NT2/D1 (cell line): ENCODE data around the gene ARL15.

Source experiments
- DNase-seq: peaks from one replicate; pipeline ENCODE4 v3.0.0-alpha.2; 2011; ENCODE audit warnings: low read depth, low spot score
- H3K27me3 ChIP-seq: 2 replicates; pipeline ENCODE4 v1.6.0; 2011; ENCODE audit warnings: mild to moderate bottlenecking; ENCODE audit not compliant: insufficient read length, insufficient read depth
- H3K36me3 ChIP-seq: 2 replicates; pipeline ENCODE4 v1.6.1; 2011; ENCODE audit warnings: mild to moderate bottlenecking, low read length, mixed read lengths; ENCODE audit not compliant: insufficient read depth, insufficient read length
- H3K4me1 ChIP-seq: 2 replicates; pipeline ENCODE4 v1.5.1; 2011; ENCODE audit not compliant: insufficient read depth, insufficient read length
- H3K4me3 ChIP-seq: 2 replicates; pipeline ENCODE4 v1.5.1; 2011; ENCODE audit warnings: low read depth; ENCODE audit not compliant: insufficient read length
- H3K9ac ChIP-seq: 2 replicates; pipeline ENCODE4 v1.6.0; 2011; ENCODE audit warnings: low read depth; ENCODE audit not compliant: insufficient read length
- H3K9me3 ChIP-seq: 2 replicates; pipeline ENCODE4 v1.5.1; 2011; ENCODE audit warnings: mild to moderate bottlenecking, low read length; ENCODE audit not compliant: insufficient read depth
- SUZ12 ChIP-seq: IDR thresholded peaks from 2 replicates; pipeline ENCODE4 v1.6.1; 2011; ENCODE audit not compliant: insufficient read length, insufficient read depth; ENCODE audit errors: extremely low read depth
- YY1 ChIP-seq: IDR thresholded peaks from 2 replicates; pipeline ENCODE4 v1.6.1; 2011; ENCODE audit not compliant: insufficient read length, insufficient read depth
- ZNF274 ChIP-seq: IDR thresholded peaks from 2 replicates; pipeline ENCODE4 v1.6.1; 2011; ENCODE audit warnings: mild to moderate bottlenecking, low read depth, low read length

The ARL15 gene

GRCh38 chr5:54274944-54275343 lies 35.4 kb downstream of the ARL15 start:
- Histone ChIP-seq H3K4me3 (no peak overlapping the region), H3K9ac (no peak overlapping the region), H3K27me3 (no peaks in the 10 kb centered on the region), H3K36me3 (peaks cover 3% of the 10 kb centered on the region), H3K4me1 (no peaks in the 10 kb centered on the region), H3K9me3 (peaks cover 4% of the 10 kb centered on the region; the same call in 1 of the 2 replicates)
- DNase-seq = no peak
- no peak for TF ChIP-seq ZNF274
- no peak for TF ChIP-seq SUZ12
- no peak for TF ChIP-seq YY1

GRCh38 chr5:54273715-54274114 lies 36.7 kb downstream of the ARL15 start:
- no peak for DNase-seq
- no peaks in the 10 kb centered on the region for H3K9me3 ChIP-seq
- H3K36me3 ChIP-seq = no peaks in the 10 kb centered on the region
- no peaks in the 10 kb centered on the region for H3K27me3 ChIP-seq
- H3K9ac ChIP-seq = no peak overlapping the region
- no peak overlapping the region for H3K4me3 ChIP-seq
- no peaks in the 10 kb centered on the region for H3K4me1 ChIP-seq
- TF ChIP-seq YY1 (no peak), ZNF274 (no peak), SUZ12 (no peak)

DNA sequence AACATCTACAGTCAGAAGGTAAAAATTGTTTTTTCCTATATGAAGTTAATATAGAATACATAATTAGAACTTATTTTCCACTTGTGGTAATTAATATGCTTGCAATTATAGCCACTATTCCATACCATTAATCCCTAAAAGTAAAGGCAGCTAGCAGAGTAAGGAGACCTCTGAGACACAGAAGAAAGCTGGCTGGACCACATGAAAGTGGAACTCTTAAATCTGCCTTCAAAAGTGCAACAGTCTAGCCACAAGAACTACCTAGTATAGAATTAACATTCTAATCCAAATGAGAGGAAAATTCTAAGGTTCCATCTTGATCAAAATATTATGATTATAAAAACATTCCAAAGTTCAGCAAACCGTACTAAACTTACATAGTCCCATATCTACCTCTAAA lies 37.6 kb downstream of the ARL15 start:
- Histone ChIP-seq H3K9me3 (no peaks in the 10 kb centered on the region), H3K36me3 (no peaks in the 10 kb centered on the region), H3K27me3 (no peaks in the 10 kb centered on the region), H3K4me3 (no peak overlapping the region), H3K4me1 (no peaks in the 10 kb centered on the region), H3K9ac (no peak overlapping the region)
- no peak for DNase-seq
- TF ChIP-seq SUZ12 = no peak
- no peak for TF ChIP-seq ZNF274
- TF ChIP-seq YY1 = no peak

- Histone ChIP-seq H3K36me3 (no peaks in the 10 kb centered on the region), H3K9ac (no peak overlapping the region), H3K4me1 (no peaks in the 10 kb centered on the region), H3K9me3 (no peaks in the 10 kb centered on the region), H3K4me3 (no peak overlapping the region), H3K27me3 (no peaks in the 10 kb centered on the region)
- no peak for DNase-seq
- TF ChIP-seq SUZ12 (no peak), ZNF274 (no peak), YY1 (no peak)
These were observed 40.0 kb downstream of the ARL15 start for GRCh38 chr5:54270326-54270725.

GRCh38 chr5:54264574-54264973 lies 45.8 kb downstream of the ARL15 start:
- TF ChIP-seq SUZ12 (no peak), ZNF274 (no peak), YY1 (no peak)
- H3K27me3 ChIP-seq = no peaks in the 10 kb centered on the region
- no peak overlapping the region for H3K9ac ChIP-seq
- DNase-seq = no peak
- H3K9me3 ChIP-seq = no peaks in the 10 kb centered on the region
- H3K4me1 ChIP-seq = no peaks in the 10 kb centered on the region
- H3K36me3 ChIP-seq = no peaks in the 10 kb centered on the region
- no peak overlapping the region for H3K4me3 ChIP-seq

- no peaks in the 10 kb centered on the region for H3K36me3 ChIP-seq
- no peak for TF ChIP-seq YY1
- no peak for TF ChIP-seq SUZ12
- no peak for TF ChIP-seq ZNF274
- no peak overlapping the region for H3K4me3 ChIP-seq
- no peak overlapping the region for H3K9ac ChIP-seq
- no peaks in the 10 kb centered on the region for H3K4me1 ChIP-seq
- H3K27me3 ChIP-seq = no peaks in the 10 kb centered on the region
- no peaks in the 10 kb centered on the region for H3K9me3 ChIP-seq
- no peak for DNase-seq
These were observed 46.9 kb downstream of the ARL15 start for GRCh38 chr5:54263447-54263846.

DNA sequence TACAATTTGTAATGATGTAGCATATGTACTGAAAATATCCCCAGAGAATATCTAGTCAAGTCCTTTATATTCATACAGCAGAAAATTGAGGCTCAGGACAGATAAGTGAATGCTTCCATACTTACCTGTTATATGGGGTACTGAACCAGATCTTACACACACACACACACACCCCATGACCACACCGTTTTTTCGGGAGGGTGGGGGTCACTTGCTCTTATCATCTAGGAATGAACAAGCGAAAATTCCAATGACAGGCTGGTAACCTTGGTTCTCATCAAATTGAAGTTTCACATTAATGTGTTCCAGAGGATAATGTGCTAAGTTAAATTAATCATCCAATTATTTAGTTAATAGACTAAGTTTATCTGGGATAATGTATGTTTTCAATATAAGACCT lies 48.8 kb downstream of the ARL15 start:
- no peak overlapping the region for H3K9ac ChIP-seq
- no peak for DNase-seq
- TF ChIP-seq YY1 (no peak), SUZ12 (no peak), ZNF274 (no peak)
- H3K27me3 ChIP-seq = no peaks in the 10 kb centered on the region
- H3K4me1 ChIP-seq = no peaks in the 10 kb centered on the region
- H3K9me3 ChIP-seq = no peaks in the 10 kb centered on the region
- no peaks in the 10 kb centered on the region for H3K36me3 ChIP-seq
- no peak overlapping the region for H3K4me3 ChIP-seq

- TF ChIP-seq SUZ12 (no peak), YY1 (no peak), ZNF274 (no peak)
- Histone ChIP-seq H3K9ac (no peak overlapping the region), H3K36me3 (no peaks in the 10 kb centered on the region), H3K27me3 (no peaks in the 10 kb centered on the region), H3K4me3 (no peak overlapping the region), H3K4me1 (no peaks in the 10 kb centered on the region), H3K9me3 (no peaks in the 10 kb centered on the region)
- no peak for DNase-seq
These were observed 50.4 kb downstream of the ARL15 start for GRCh38 chr5:54259981-54260380.
